ENCODE measurements around the gene SPATA25. TPM values are rescaled to one million over a fixed set of nuclear protein-coding genes. Genes with fewer than 3 reads are reported as not detected.

The SPATA25 gene
- total and polyA plus RNA-seq, 4 donors, result 0.43 to 7.6 (median 1.2) TPM

DNA sequence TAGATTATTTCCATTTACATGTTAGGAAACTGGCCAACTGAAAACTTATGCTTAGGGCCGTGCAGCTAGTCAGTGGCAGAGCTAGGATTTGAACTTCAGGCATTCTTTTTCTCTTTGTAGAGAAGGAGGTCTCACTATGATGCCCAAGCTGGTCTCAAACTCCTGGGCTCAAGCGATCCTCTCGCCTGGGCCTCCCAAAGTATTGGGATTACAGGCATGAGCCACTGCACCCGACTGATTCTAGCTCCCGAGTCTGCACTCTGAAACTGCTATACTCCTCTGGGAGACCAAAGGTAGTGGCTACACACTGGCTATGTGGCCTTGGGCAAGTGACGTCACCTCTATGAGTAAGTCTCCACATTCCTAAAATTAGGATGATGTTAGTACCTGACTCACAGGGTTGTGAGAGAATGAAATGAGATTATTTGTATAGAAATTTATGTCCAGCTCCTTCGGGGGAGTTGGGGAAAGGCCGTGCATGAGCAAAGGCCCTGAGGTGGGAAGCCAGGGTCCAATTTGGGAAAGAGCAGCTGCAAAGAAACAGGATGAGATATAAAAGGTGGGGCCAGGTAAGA, 18.2 kb upstream of the SPATA25 start:
- TF ChIP-seq RAD21 (IDR thresholded peaks at IDR 0.05) (no peak), FOXA2 (IDR thresholded peaks at IDR 0.05) (no peak), TAF1 (conservative IDR thresholded peaks at IDR 0.05) (no peak), MAX (IDR thresholded peaks at IDR 0.05) (no peak), HNF4A (conservative IDR thresholded peaks at IDR 0.05) (no peak), JUND (IDR thresholded peaks at IDR 0.05) (no peak), ZBTB33 (IDR thresholded peaks at IDR 0.05) (no peak), NR2F2 (IDR thresholded peaks at IDR 0.05) (no peak), HNF4G (IDR thresholded peaks at IDR 0.05) (no peak)
- TF ChIP-seq, protein P1, sequence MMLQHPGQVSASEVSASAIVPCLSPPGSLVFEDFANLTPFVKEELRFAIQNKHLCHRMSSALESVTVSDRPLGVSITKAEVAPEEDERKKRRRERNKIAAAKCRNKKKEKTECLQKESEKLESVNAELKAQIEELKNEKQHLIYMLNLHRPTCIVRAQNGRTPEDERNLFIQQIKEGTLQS (IDR thresholded peaks at IDR 0.05), result no peak
- DNase-seq (ENCODE audit: low spot score), result no peak
- Histone ChIP-seq H3K4me3 (ENCODE audit: low read depth in 1 of 3, low read length in 3 of 3) (no peak overlapping the region), H3K27me3 (ENCODE audit: control insufficient read depth in 4 of 4, insufficient read depth in 4 of 4, low read length in 3 of 4) (no peaks in the 10 kb centered on the region), H3K4me1 (ENCODE audit: control insufficient read depth in 4 of 4, insufficient read depth in 4 of 4, low read length in 3 of 4) (no peaks in the 10 kb centered on the region), H3K9ac (ENCODE audit: low read depth in 1 of 2, low read length in 2 of 2) (no peak overlapping the region), H3K36me3 (ENCODE audit: control insufficient read depth in 4 of 4, insufficient read depth in 3 of 4, low read depth in 1 of 4, low read length in 3 of 4) (no peaks in the 10 kb centered on the region), H3K9me3 (ENCODE audit: control insufficient read depth in 4 of 4, low read length in 3 of 4) (no peaks in the 10 kb centered on the region), H3K27ac (ENCODE audit: low read depth in 1 of 2, low read length in 2 of 2) (no peak overlapping the region)
- WGBS, result 92% methylated on average over 8 of the region's 8 CpGs

GRCh38 chr20:45904583-45905504, 17.4 kb upstream of the SPATA25 start:
- Histone ChIP-seq H3K27ac (ENCODE audit: low read depth in 1 of 2, low read length in 2 of 2) (no peak overlapping the region), H3K9ac (ENCODE audit: low read depth in 1 of 2, low read length in 2 of 2) (no peak overlapping the region), H3K27me3 (ENCODE audit: control insufficient read depth in 4 of 4, insufficient read depth in 4 of 4, low read length in 3 of 4) (no peaks in the 10 kb centered on the region), H3K4me3 (ENCODE audit: low read depth in 1 of 3, low read length in 3 of 3) (no peak overlapping the region), H3K4me1 (ENCODE audit: control insufficient read depth in 4 of 4, insufficient read depth in 4 of 4, low read length in 3 of 4) (no peaks in the 10 kb centered on the region), H3K9me3 (ENCODE audit: control insufficient read depth in 4 of 4, low read length in 3 of 4) (no peaks in the 10 kb centered on the region), H3K36me3 (ENCODE audit: control insufficient read depth in 4 of 4, insufficient read depth in 3 of 4, low read depth in 1 of 4, low read length in 3 of 4) (no peaks in the 10 kb centered on the region)
- DNase-seq (ENCODE audit: low spot score), result no peak
- TF ChIP-seq GABPA (IDR thresholded peaks at IDR 0.05 in 1 of 2, conservative IDR thresholded peaks at IDR 0.05 in 1 of 2), result no peak
- TF ChIP-seq, protein P1 (IDR thresholded peaks at IDR 0.05), result no peak
- TF ChIP-seq RXRA (IDR thresholded peaks at IDR 0.05), result no peak
- TF ChIP-seq NR2F2 (IDR thresholded peaks at IDR 0.05), result no peak
- TF ChIP-seq, protein P2, sequence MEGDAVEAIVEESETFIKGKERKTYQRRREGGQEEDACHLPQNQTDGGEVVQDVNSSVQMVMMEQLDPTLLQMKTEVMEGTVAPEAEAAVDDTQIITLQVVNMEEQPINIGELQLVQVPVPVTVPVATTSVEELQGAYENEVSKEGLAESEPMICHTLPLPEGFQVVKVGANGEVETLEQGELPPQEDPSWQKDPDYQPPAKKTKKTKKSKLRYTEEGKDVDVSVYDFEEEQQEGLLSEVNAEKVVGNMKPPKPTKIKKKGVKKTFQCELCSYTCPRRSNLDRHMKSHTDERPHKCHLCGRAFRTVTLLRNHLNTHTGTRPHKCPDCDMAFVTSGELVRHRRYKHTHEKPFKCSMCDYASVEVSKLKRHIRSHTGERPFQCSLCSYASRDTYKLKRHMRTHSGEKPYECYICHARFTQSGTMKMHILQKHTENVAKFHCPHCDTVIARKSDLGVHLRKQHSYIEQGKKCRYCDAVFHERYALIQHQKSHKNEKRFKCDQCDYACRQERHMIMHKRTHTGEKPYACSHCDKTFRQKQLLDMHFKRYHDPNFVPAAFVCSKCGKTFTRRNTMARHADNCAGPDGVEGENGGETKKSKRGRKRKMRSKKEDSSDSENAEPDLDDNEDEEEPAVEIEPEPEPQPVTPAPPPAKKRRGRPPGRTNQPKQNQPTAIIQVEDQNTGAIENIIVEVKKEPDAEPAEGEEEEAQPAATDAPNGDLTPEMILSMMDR (IDR thresholded peaks at IDR 0.05; ENCODE audit: low read depth, low read length, missing input control), result no peak
- TF ChIP-seq YY1 (IDR thresholded peaks at IDR 0.05), result no peak
- TF ChIP-seq MAX (IDR thresholded peaks at IDR 0.05), result no peak
- TF ChIP-seq HNF4G (IDR thresholded peaks at IDR 0.05), result no peak
- no peak for TF ChIP-seq ZBTB33 (IDR thresholded peaks at IDR 0.05)
- no peak for TF ChIP-seq FOXA2 (IDR thresholded peaks at IDR 0.05)
- no peak for TF ChIP-seq EGR1 (IDR thresholded peaks at IDR 0.05; ENCODE audit: low read depth in 2 of 2)
- no peak for TF ChIP-seq JUND (IDR thresholded peaks at IDR 0.05)
- TF ChIP-seq REST (IDR thresholded peaks at IDR 0.05), result no peak
- no peak for TF ChIP-seq FOXA1 (IDR thresholded peaks at IDR 0.05)
- no peak for TF ChIP-seq TAF1 (conservative IDR thresholded peaks at IDR 0.05)
- TF ChIP-seq RAD21 (IDR thresholded peaks at IDR 0.05), result no peak
- no peak for TF ChIP-seq SP1 (IDR thresholded peaks at IDR 0.05)
- TF ChIP-seq HNF4A (conservative IDR thresholded peaks at IDR 0.05), result no peak
- WGBS, result 85% methylated on average over 16 of the region's 16 CpGs

All from liver (tissue), 9 donors.